CD14-positive monocyte (primary cell): ENCODE data around the gene TMEM192. TPM values are rescaled to one million over a fixed set of nuclear protein-coding genes. Genes with fewer than 3 reads are reported as not detected.
"Not testable (repeated sequence)": the region's sequence is repeated elsewhere in the genome, so short reads cannot be mapped to it uniquely, and the experiment has no call there.

Experiments
- DNase-seq, 3 donors: peaks; one replicate each; pipeline ENCODE4 v3.0.0-alpha.2; 2011 to 2022
- H2AFZ ChIP-seq: 2 replicates; pipeline ENCODE4 v1.6.0; 2012; ENCODE audit warnings: mild to moderate bottlenecking, low read depth, low read length, inconsistent platforms; ENCODE audit not compliant: insufficient read depth, poor library complexity, severe bottlenecking
- H3K27ac ChIP-seq, 2 donors: 1 replicate in 1 of 2; 2 replicates in 1 of 2; pipeline ENCODE4 v1.5.1; 2012 to 2013; ENCODE audit warnings: low read length in 2 of 2, control low read depth in 1 of 2, inconsistent platforms in 1 of 2, low read depth in 1 of 2, mild to moderate bottlenecking in 1 of 2
- H3K27me3 ChIP-seq, 2 donors: one replicate each; pipeline versions ENCODE4 v1.6.0 to v1.6.1; 2011 to 2013; ENCODE audit warnings: low read length in 2 of 2; ENCODE audit not compliant: control insufficient read depth in 2 of 2, insufficient read depth in 2 of 2
- H3K36me3 ChIP-seq, 2 donors: replicated peaks in 1 of 2; 1 replicate in 1 of 2; 2 replicates in 1 of 2; pipeline versions ENCODE4 v1.5.1 to v1.6.1; 2012 to 2013; ENCODE audit warnings: low read length in 2 of 2, control low read depth in 1 of 2, inconsistent platforms in 1 of 2, mild to moderate bottlenecking in 1 of 2; ENCODE audit not compliant: insufficient read depth in 2 of 2, control insufficient read depth in 1 of 2
- H3K4me1 ChIP-seq, 2 donors: 1 replicate in 1 of 2; 2 replicates in 1 of 2; pipeline versions ENCODE4 v1.5.1 to v1.6.1; 2012 to 2013; ENCODE audit warnings: low read length in 2 of 2, control low read depth in 1 of 2, inconsistent platforms in 1 of 2, mild to moderate bottlenecking in 1 of 2, moderate library complexity in 1 of 2; ENCODE audit not compliant: insufficient read depth in 2 of 2, control insufficient read depth in 1 of 2
- H3K4me2 ChIP-seq: replicated peaks from 2 replicates; pipeline ENCODE3; 2012; ENCODE audit warnings: low read length, moderate library complexity, mild to moderate bottlenecking; ENCODE audit not compliant: poor library complexity, severe bottlenecking; ENCODE audit errors: extremely low read depth
- H3K4me3 ChIP-seq, 3 experiments: fragments of 200-600 bp in 1 of 3; sonication (generic) in 1 of 3; replicated peaks in 1 of 3; 1 replicate in 2 of 3; 2 replicates in 1 of 3; pipeline ENCODE4 v1.5.1; 2011 to 2013; ENCODE audit warnings: low read length in 3 of 3, mild to moderate bottlenecking in 3 of 3, control low read depth in 2 of 3, low read depth in 2 of 3, inconsistent platforms in 1 of 3, moderate library complexity in 1 of 3
- H3K79me2 ChIP-seq: 2 replicates; pipeline ENCODE4 v1.6.0; 2012; ENCODE audit warnings: mild to moderate bottlenecking, control low read depth, inconsistent platforms, low read length, moderate library complexity; ENCODE audit not compliant: insufficient read depth
- H3K9ac ChIP-seq: 2 replicates; pipeline ENCODE4 v1.6.0; 2017; ENCODE audit warnings: low read length, mild to moderate bottlenecking; ENCODE audit not compliant: insufficient read depth, poor library complexity, severe bottlenecking
- H3K9me3 ChIP-seq, 2 donors: replicated peaks in 1 of 2; 1 replicate in 1 of 2; 2 replicates in 1 of 2; pipeline versions ENCODE4 v1.5.1 to v1.6.1; 2012 to 2013; ENCODE audit warnings: low read length in 2 of 2, control low read depth in 1 of 2; ENCODE audit not compliant: control insufficient read depth in 1 of 2, insufficient read depth in 1 of 2
- H4K20me1 ChIP-seq: 2 replicates; pipeline ENCODE4 v1.6.0; 2012; ENCODE audit warnings: mild to moderate bottlenecking, low read length, control low read depth, moderate library complexity; ENCODE audit not compliant: insufficient read depth
- H3K27ac Mint-ChIP-seq, 7 donors: one replicate each; pipeline ENCODE4 v1.8.0; 2020; ENCODE audit warnings: mild to moderate bottlenecking in 7 of 7, mixed read lengths in 7 of 7, moderate library complexity in 6 of 7, inconsistent platforms in 2 of 7
- H3K27me3 Mint-ChIP-seq, 3 donors: one replicate each; pipeline ENCODE4 v1.8.0; 2021 to 2022; ENCODE audit warnings: low read depth in 3 of 3, mild to moderate bottlenecking in 3 of 3, mixed read lengths in 3 of 3, moderate library complexity in 3 of 3, inconsistent platforms in 1 of 3
- H3K36me3 Mint-ChIP-seq, 2 donors: one replicate each; pipeline ENCODE4 v1.8.0; 2020; ENCODE audit warnings: mixed read lengths in 2 of 2, inconsistent platforms in 1 of 2, mild to moderate bottlenecking in 1 of 2
- H3K4me1 Mint-ChIP-seq: one replicate; pipeline ENCODE4 v1.8.0; 2020; ENCODE audit warnings: mild to moderate bottlenecking, mixed read lengths
- H3K4me3 Mint-ChIP-seq, 2 donors: one replicate each; pipeline ENCODE4 v1.8.0; 2020; ENCODE audit warnings: mild to moderate bottlenecking in 2 of 2, mixed read lengths in 2 of 2, moderate library complexity in 1 of 2
- H3K9me3 Mint-ChIP-seq, 7 donors: one replicate each; pipeline ENCODE4 v1.8.0; 2020 to 2022; ENCODE audit warnings: mixed read lengths in 7 of 7, mild to moderate bottlenecking in 6 of 7, moderate library complexity in 6 of 7, inconsistent platforms in 2 of 7
- CTCF ChIP-seq: fragments of 200-600 bp; IDR thresholded peaks from one replicate; pipeline ENCODE4 v1.8.0; 2022; ENCODE audit warnings: antibody characterized with exemption, mild to moderate bottlenecking
- WGBS: methylation state at CpG from one replicate; pipeline ENCODE4 v1.1.5; 2013; ENCODE audit warnings: missing lambda C conversion rate; ENCODE audit not compliant: insufficient coverage; 5-methylcytosine and 5-hydroxymethylcytosine counted together
- intact Hi-C, 2 donors: fragments of 100-400 bp; cut with micrococcal nuclease; formaldehyde crosslinking; loops; one replicate each; pipeline versions ENCODE4 v1.15.0 to v1.15.1; 2023
- polyA plus RNA-seq, 3 donors: library from polyadenylated mRNA; depleted of rRNA in 1 of 3; unstranded in 2 of 3; stranded (reverse) in 1 of 3; fragments of 300-500 nt in 2 of 3; fragments of >200 nt in 1 of 3; fragmentation: Illumina TruSeq in 2 of 3; gene quantifications; 1 replicate in 2 of 3; 2 replicates in 1 of 3; pipeline ENCODE4 v1.2.3, GENCODE V29; 2012 to 2021

The TMEM192 gene
- polyA plus RNA-seq, 3 donors, result 7.3 to 22.4 (median 15.5) TPM

DNA sequence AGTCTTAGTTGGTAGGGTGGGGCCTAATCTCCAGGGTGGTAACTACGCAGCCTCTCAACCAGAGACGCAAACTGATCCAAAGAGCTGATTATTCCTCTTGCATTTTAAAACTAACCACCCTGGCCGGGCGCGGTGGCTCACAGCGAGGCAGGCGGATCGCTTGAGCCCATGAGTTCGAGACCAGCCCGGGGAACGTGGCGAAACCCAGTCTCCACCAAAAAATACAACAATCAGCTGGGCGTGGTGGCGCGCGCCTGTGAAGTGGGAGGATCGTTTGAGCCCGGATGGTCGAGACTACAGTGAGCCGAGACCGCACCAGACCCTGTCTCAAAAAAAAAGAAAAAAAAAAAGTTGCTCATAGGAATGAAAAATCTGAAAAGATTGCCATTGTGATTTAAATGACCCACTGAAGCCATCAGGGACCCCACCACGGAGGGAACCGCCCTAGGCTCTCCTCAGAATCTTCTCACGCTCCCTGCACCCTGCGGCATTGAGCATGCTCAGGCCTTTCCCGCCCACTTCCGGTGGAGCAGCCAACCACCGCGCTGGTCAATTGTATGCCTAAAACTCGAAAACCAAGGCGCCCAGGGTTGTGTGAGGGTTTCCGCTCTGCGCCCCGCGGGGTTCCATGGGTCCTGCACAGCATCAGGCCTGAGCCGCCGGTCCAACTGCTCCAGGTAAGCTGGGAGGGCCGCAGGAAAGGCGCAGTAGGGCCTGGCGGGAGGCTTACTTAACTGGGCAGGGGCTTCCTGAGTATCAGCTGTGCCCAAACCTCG lies 81.0 kb downstream of the TMEM192 start, which contains the start of gene TRIM60:
Gene TRIM60, plus strand, starts transcription at position 564 of the 776 bp plus-strand sequence. CDS start 8,074 bp downstream, outside the sequence.
- intact Hi-C loops, result no loop called here
- Histone ChIP-seq H3K4me1 (no peaks in the 10 kb centered on the region), H2AFZ (no peak within 1 kb of the TSS), H4K20me1 (no peaks in the 10 kb centered on the region), H3K36me3 (no peaks in the 10 kb centered on the region), H3K4me2 (no peak within 1 kb of the TSS), H3K4me3 (no peak within 1 kb of the TSS), H3K79me2 (no peaks in the 10 kb centered on the region), H3K27ac (no peak within 1 kb of the TSS), H3K27me3 (no peaks in the 10 kb centered on the region), H3K9me3 (peaks cover 8 to 18% of the 10 kb centered on the region in 2 donors), H3K9ac (no peak within 1 kb of the TSS)
- H3K4me3 Mint-ChIP-seq, result no peak within 1 kb of the TSS
- no peak for TF ChIP-seq CTCF
- H3K27me3 Mint-ChIP-seq, result peaks cover 0 to 9% (median 4%) of the 10 kb centered on the region in 3 donors
- H3K27ac Mint-ChIP-seq, result peak within 1 kb of the TSS in 1 of 7 donors; percentile 72
- H3K4me1 Mint-ChIP-seq, result no peaks in the 10 kb centered on the region
- WGBS, result 94% methylated on average over 23 of the region's 41 CpGs
- no peaks in the 10 kb centered on the region for H3K36me3 Mint-ChIP-seq
- no peak for DNase-seq
- peaks cover 4 to 27% (median 17%) of the 10 kb centered on the region in 7 donors for H3K9me3 Mint-ChIP-seq

GRCh38 chr4:165027762-165028402 lies 84.8 kb downstream of the TMEM192 start:
- H3K9ac ChIP-seq, result no peak overlapping the region
- no peak overlapping the region for H2AFZ ChIP-seq
- H3K4me3 Mint-ChIP-seq, result no peak overlapping the region
- H3K4me2 ChIP-seq, result no peak overlapping the region
- no peak for DNase-seq
- no peak for TF ChIP-seq CTCF
- intact Hi-C loops, result no loop called here
- H4K20me1 ChIP-seq, result no peaks in the 10 kb centered on the region
- no peak overlapping the region for H3K4me3 ChIP-seq
- H3K9me3 Mint-ChIP-seq, result peaks cover 4 to 25% (median 17%) of the 10 kb centered on the region in 7 donors
- H3K27ac Mint-ChIP-seq, result no peak overlapping the region
- no peaks in the 10 kb centered on the region for H3K4me1 ChIP-seq
- H3K4me1 Mint-ChIP-seq, result no peaks in the 10 kb centered on the region
- no peaks in the 10 kb centered on the region for H3K36me3 ChIP-seq
- H3K27me3 Mint-ChIP-seq, result peaks cover 0 to 7% (median 2%) of the 10 kb centered on the region in 3 donors
- H3K36me3 Mint-ChIP-seq, result no peaks in the 10 kb centered on the region
- H3K27me3 ChIP-seq, result no peaks in the 10 kb centered on the region
- H3K9me3 ChIP-seq, result peaks cover 7 to 17% of the 10 kb centered on the region in 2 donors
- H3K79me2 ChIP-seq, result no peaks in the 10 kb centered on the region
- WGBS, result 63% methylated on average over 1 of the region's 7 CpGs
- H3K27ac ChIP-seq, result no peak overlapping the region

DNA sequence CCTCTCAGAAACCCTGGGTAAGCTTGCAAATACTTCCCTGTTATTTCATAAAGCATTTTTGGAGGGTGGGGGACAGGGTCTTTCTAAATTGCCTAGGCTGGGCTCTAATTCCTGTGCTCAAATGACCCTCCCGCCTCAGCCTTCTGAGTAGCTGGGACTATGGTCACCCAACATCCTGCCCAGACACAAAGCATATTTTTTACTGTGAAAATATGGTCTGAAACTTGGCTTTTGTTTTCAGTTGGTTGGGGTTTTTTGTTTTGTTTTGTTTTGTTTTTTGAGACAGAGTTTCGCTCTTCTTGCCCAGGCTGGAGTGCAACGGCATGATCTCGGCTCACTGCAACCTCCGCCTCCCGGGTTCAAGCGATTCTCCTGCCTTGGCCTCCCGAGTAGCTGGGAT lies 86.9 kb downstream of the TMEM192 start:
- H3K9me3 ChIP-seq, H3K27ac Mint-ChIP-seq, H3K4me1 ChIP-seq, H3K79me2 ChIP-seq, H3K4me3 Mint-ChIP-seq, H3K4me1 Mint-ChIP-seq, H2AFZ ChIP-seq, H3K9ac ChIP-seq, H3K36me3 ChIP-seq, H3K4me3 ChIP-seq, H3K27ac ChIP-seq, intact Hi-C loops, H3K27me3 ChIP-seq, DNase-seq, H3K4me2 ChIP-seq, H3K27me3 Mint-ChIP-seq, H4K20me1 ChIP-seq, H3K36me3 Mint-ChIP-seq: not testable (repeated sequence)
- 100% methylated on average over 3 of the region's 8 CpGs for WGBS
- H3K9me3 Mint-ChIP-seq, result peaks cover 0 to 14% (median 2%) of the 10 kb centered on the region in 7 donors
